ENCODE results near the gene WWOX.

The WWOX gene

DNA sequence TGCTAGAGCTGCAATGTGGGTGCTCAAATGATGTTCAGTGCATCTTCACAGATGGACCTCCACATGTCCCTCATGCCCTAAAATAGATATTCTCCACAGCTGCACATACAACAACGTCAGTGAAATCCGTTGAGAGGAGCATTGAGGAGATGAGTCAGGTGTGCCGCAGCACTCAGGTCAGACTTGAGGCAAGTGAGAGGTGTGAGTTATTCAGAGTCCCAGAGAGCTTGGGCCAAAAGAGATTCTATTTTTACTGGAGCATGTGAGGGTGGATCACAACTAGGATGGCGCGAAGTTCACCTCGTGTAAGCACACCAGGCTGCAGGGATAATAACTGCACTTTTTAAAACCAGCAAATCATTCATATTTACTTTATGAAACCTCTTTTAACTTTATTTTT lies 855.8 kb downstream of the WWOX start:
- FAIRE-seq (no peak), DNase-seq (ENCODE audit: insufficient read length, low spot score) (no peak)
- TF ChIP-seq, protein P1, sequence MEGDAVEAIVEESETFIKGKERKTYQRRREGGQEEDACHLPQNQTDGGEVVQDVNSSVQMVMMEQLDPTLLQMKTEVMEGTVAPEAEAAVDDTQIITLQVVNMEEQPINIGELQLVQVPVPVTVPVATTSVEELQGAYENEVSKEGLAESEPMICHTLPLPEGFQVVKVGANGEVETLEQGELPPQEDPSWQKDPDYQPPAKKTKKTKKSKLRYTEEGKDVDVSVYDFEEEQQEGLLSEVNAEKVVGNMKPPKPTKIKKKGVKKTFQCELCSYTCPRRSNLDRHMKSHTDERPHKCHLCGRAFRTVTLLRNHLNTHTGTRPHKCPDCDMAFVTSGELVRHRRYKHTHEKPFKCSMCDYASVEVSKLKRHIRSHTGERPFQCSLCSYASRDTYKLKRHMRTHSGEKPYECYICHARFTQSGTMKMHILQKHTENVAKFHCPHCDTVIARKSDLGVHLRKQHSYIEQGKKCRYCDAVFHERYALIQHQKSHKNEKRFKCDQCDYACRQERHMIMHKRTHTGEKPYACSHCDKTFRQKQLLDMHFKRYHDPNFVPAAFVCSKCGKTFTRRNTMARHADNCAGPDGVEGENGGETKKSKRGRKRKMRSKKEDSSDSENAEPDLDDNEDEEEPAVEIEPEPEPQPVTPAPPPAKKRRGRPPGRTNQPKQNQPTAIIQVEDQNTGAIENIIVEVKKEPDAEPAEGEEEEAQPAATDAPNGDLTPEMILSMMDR (IDR thresholded peaks at IDR 0.05; ENCODE audit: insufficient read depth, missing control alignments): no peak

GRCh38 chr16:78956859-78957258 lies 857.4 kb downstream of the WWOX start:
- FAIRE-seq (no peak), DNase-seq (ENCODE audit: insufficient read length, low spot score) (no peak)
- TF ChIP-seq, protein P1 (IDR thresholded peaks at IDR 0.05; ENCODE audit: insufficient read depth, missing control alignments): no peak

DNA sequence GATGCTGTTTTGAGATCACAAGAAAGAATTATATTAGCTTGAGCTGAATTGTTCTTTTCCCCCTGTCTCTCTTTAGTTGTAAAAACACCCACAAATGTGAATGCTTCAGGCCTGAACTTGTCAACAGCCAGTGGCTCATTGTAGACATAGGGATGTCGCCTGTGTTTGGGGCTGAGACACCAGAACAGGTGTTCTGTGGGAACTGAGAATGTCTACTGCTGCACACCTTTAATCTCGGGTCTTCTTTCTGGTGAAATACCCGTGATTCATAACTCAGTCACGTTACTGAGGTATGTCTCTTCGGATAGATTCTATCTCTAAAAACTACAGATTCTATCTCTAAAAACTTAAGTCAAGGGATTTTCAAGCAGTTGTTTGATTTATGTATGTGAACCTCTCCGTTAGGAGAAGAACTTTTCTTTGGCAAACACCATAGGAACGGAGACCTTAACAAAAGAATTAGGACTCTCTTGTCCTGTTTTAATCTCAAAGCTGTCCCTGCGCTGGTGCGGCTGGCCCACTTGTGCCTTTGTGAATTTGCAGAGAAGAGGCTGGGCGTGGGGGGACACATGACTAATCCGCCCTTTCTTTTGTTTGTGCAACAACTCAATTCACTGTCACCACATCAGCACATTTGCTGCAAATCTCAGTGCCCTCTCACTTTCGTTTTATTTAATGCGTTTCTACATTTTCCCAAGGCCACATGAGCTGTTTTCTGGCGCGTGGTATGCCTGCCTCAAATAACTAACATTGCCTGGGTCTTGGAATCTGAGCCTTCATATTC lies 858.1 kb downstream of the WWOX start:
- TF ChIP-seq, protein P1 (IDR thresholded peaks at IDR 0.05; ENCODE audit: insufficient read depth, missing control alignments): no peak
- DNase-seq (ENCODE audit: insufficient read length, low spot score) (no peak), FAIRE-seq (no peak)

GRCh38 chr16:78961464-78961863 lies 862.0 kb downstream of the WWOX start:
- TF ChIP-seq, protein P1 (IDR thresholded peaks at IDR 0.05; ENCODE audit: insufficient read depth, missing control alignments): no peak

GRCh38 chr16:78962457-78962929 lies 863.0 kb downstream of the WWOX start:
- DNase-seq (ENCODE audit: insufficient read length, low spot score) (no peak), FAIRE-seq (no peak)
- TF ChIP-seq, protein P1 (IDR thresholded peaks at IDR 0.05; ENCODE audit: insufficient read depth, missing control alignments): no peak

More at GRCh38 chr16:78961464-78961863, 862.0 kb downstream of the WWOX start:
- FAIRE-seq (no peak), DNase-seq (ENCODE audit: insufficient read length, low spot score) (no peak)

- FAIRE-seq: no peak
- TF ChIP-seq, protein P1 (IDR thresholded peaks at IDR 0.05; ENCODE audit: insufficient read depth, missing control alignments): no peak
- DNase-seq (ENCODE audit: insufficient read length, low spot score): no peak
Observed at GRCh38 chr16:78967948-78968347, 868.5 kb downstream of the WWOX start.

DNA sequence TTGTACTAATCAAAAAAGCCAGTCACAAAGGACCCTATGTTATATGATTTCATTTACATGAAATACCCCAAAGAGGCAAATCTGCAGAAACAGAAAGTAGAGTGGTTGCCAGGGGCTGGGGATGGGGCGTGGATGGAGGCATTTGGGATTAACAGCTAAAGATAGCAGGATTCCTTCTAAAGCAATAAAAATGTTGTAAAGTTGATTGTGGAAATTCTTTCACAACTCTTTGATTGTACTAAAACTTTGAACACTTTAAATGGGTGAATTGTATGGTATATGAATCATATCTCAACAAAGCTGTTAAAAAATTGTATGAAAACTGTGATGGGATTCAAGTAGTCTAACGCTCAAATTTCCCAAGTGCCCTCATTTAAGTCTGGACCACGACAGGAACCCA lies 870.3 kb downstream of the WWOX start:
- DNase-seq (ENCODE audit: insufficient read length, low spot score) (no peak), FAIRE-seq (no peak)
- TF ChIP-seq, protein P1 (IDR thresholded peaks at IDR 0.05; ENCODE audit: insufficient read depth, missing control alignments): no peak
